GM12878 (cell line): ENCODE measurements around the gene CHPT1. TPM values are rescaled to one million over a fixed set of nuclear protein-coding genes. Genes with fewer than 3 reads are reported as not detected.

ENCODE experiments used
- ATAC-seq: fragments of 200-7000 bp; cut with Tn5 transposase; 3 replicates; pipeline ENCODE4 v1.9.1; 2020; ENCODE audit warnings: mild to moderate bottlenecking, moderate library complexity
- BruUV-seq: library from RNA; stranded (reverse); fragments of 400-500 nt; replicated peaks from 2 replicates; lab custom pipeline; 2021; lab: Mats Ljungman, UMichigan
- CTCF ChIA-PET: fragments of 300-600 bp; sonication (Branson Sonifier 250); formaldehyde crosslinking; extraction: SDS; loops from one replicate; lab custom pipeline; 2021; ENCODE audit warnings: inconsistent platforms; lab: Yijun Ruan, JAX
- POLR2A ChIA-PET: fragments of 350-600 bp; formaldehyde crosslinking; extraction: SDS; loops from one replicate; lab custom pipeline; 2021; ENCODE audit warnings: inconsistent platforms; lab: Charles Lee
- RAD21 ChIA-PET: fragments of 300-600 bp; sonication (Branson Sonifier 250); formaldehyde crosslinking; loops from one replicate; lab custom pipeline; 2023; ENCODE audit warnings: antibody characterized with exemption; ENCODE audit not compliant: unreplicated experiment; lab: Charles Lee
- SMC1A ChIA-PET: fragments of 300-600 bp; sonication (Branson Sonifier 250); formaldehyde crosslinking; loops from one replicate; lab custom pipeline; 2023; ENCODE audit not compliant: unreplicated experiment, uncharacterized antibody; lab: Charles Lee
- DNase-seq: peaks from one replicate; pipeline ENCODE4 v3.0.0-alpha.2; 2011; ENCODE audit warnings: low read depth, low spot score
- FAIRE-seq: peaks from 3 replicates; lab custom pipeline; 2011; peaks lifted over from hg19 to GRCh38; lab: Jason Lieb, UNC
- H2AFZ ChIP-seq: 2 replicates; pipeline ENCODE4 v1.6.0; 2011; ENCODE audit warnings: low read depth, low read length, control low read depth; ENCODE audit not compliant: control insufficient read depth
- H3K27ac ChIP-seq: 2 replicates; pipeline ENCODE4 v1.5.1; 2011; ENCODE audit warnings: control low read depth; ENCODE audit not compliant: control insufficient read depth, insufficient read depth
- H3K27me3 ChIP-seq, 2 experiments: replicated peaks in 1 of 2; 2 replicates each; pipeline versions ENCODE4 v1.6.0 to v1.6.1; 2011; ENCODE audit warnings: low read length in 1 of 2; ENCODE audit not compliant: control insufficient read depth in 2 of 2, insufficient read depth in 2 of 2
- H3K36me3 ChIP-seq, 2 experiments: 2 replicates each; pipeline ENCODE4 v1.5.1; 2011; ENCODE audit warnings: low read length in 1 of 2; ENCODE audit not compliant: control insufficient read depth in 2 of 2, insufficient read depth in 2 of 2
- H3K4me1 ChIP-seq: 2 replicates; pipeline ENCODE4 v1.6.1; 2011; ENCODE audit warnings: mild to moderate bottlenecking, low read length, moderate library complexity, mixed read lengths; ENCODE audit not compliant: control insufficient read depth, insufficient read depth
- H3K4me2 ChIP-seq: 2 replicates; pipeline ENCODE4 v1.6.0; 2011; ENCODE audit warnings: control low read depth; ENCODE audit not compliant: control insufficient read depth, insufficient read depth
- H3K4me3 ChIP-seq: fragments of 200-600 bp; sonication (generic); 2 replicates; pipeline ENCODE4 v1.5.1; 2016
- H3K79me2 ChIP-seq: 2 replicates; pipeline ENCODE4 v1.6.0; 2011; ENCODE audit warnings: low read length; ENCODE audit not compliant: control insufficient read depth, insufficient read depth
- H3K9ac ChIP-seq: 2 replicates; pipeline ENCODE4 v1.8.0; 2011; ENCODE audit warnings: low read length, control low read depth, mixed read lengths; ENCODE audit not compliant: control insufficient read depth, insufficient read depth
- H3K9me3 ChIP-seq: replicated peaks from 3 replicates; pipeline ENCODE4 v1.5.1; 2011; ENCODE audit warnings: mild to moderate bottlenecking, low read length; ENCODE audit not compliant: control insufficient read depth, insufficient read depth
- H4K20me1 ChIP-seq: 2 replicates; pipeline ENCODE4 v1.6.0; 2011; ENCODE audit not compliant: control insufficient read depth, insufficient read depth
- ASH2L ChIP-seq: fragments of 300-600, 200-600 bp; sonication (generic); IDR thresholded peaks from 2 replicates; pipeline ENCODE4 v1.6.1; 2017; ENCODE audit warnings: low read depth, mild to moderate bottlenecking, borderline replicate concordance
- BCL11A ChIP-seq: IDR thresholded peaks from 2 replicates; pipeline ENCODE4 v1.6.1; 2011; ENCODE audit warnings: low read depth, low read length
- CBX5 ChIP-seq: sonication (generic); IDR thresholded peaks from 2 replicates; pipeline ENCODE4 v1.6.1; 2016; ENCODE audit warnings: low read depth, moderate library complexity, mild to moderate bottlenecking, inconsistent platforms
- CEBPB ChIP-seq, 2 experiments: fragments of 150-350 bp in 1 of 2; IDR thresholded peaks; 2 replicates each; pipeline ENCODE4 v1.6.1; 2012 to 2014; ENCODE audit warnings: low read depth in 2 of 2, low read length in 2 of 2, borderline replicate concordance in 1 of 2, inconsistent platforms in 1 of 2
- ETV6 ChIP-seq, 2 experiments: fragments of 450-650 bp in 1 of 2; IDR thresholded peaks in 1 of 2; conservative IDR thresholded peaks in 1 of 2; 2 replicates each; pipeline ENCODE4 v1.6.1; 2014; ENCODE audit warnings: antibody characterized with exemption in 1 of 2, borderline replicate concordance in 1 of 2, low read depth in 1 of 2, mild to moderate bottlenecking in 1 of 2, moderate library complexity in 1 of 2
- GATAD2B ChIP-seq: fragments of 450-650 bp; conservative IDR thresholded peaks from 2 replicates; pipeline ENCODE4 v1.6.1; 2017; ENCODE audit warnings: low read depth, mild to moderate bottlenecking, moderate library complexity
- KLF5 ChIP-seq: fragments of 450-650 bp; IDR thresholded peaks from 2 replicates; pipeline ENCODE4 v1.6.1; 2014; ENCODE audit warnings: mild to moderate bottlenecking; ENCODE audit not compliant: partially characterized antibody
- NRF1 ChIP-seq: conservative IDR thresholded peaks from 2 replicates; pipeline ENCODE4 v1.6.1; 2011; ENCODE audit warnings: mild to moderate bottlenecking, low read depth, low read length, improper control_type of control experiment
- SMAD1 ChIP-seq: fragments of 450-650 bp; IDR thresholded peaks from 2 replicates; pipeline ENCODE4 v1.6.1; 2018; ENCODE audit warnings: mild to moderate bottlenecking, low read depth; ENCODE audit not compliant: partially characterized antibody
- STAT1 ChIP-seq: fragments of 450-650 bp; conservative IDR thresholded peaks from 2 replicates; pipeline ENCODE4 v1.6.1; 2014; ENCODE audit warnings: antibody characterized with exemption, mild to moderate bottlenecking
- TCF3 ChIP-seq: IDR thresholded peaks from 2 replicates; pipeline ENCODE4 v1.6.1; 2012; ENCODE audit warnings: low read depth, mild to moderate bottlenecking, low read length, borderline replicate concordance; ENCODE audit not compliant: insufficient read depth
- TCF7 ChIP-seq: IDR thresholded peaks from 2 replicates; pipeline ENCODE4 v1.6.1; 2014; ENCODE audit warnings: antibody characterized with exemption, borderline replicate concordance
- USF1 ChIP-seq: IDR thresholded peaks from 2 replicates; pipeline ENCODE4 v1.6.1; 2011; ENCODE audit warnings: borderline replicate concordance, low read depth, mild to moderate bottlenecking, moderate library complexity, mixed read lengths, low read length; ENCODE audit not compliant: insufficient read depth; ENCODE audit errors: extremely low read length
- ZBTB4 ChIP-seq: fragments of 450-650 bp; formaldehyde crosslinking; IDR thresholded peaks from 2 replicates; pipeline ENCODE4 v1.4.0; 2022; ENCODE audit warnings: mild to moderate bottlenecking, moderate library complexity
- ZNF384 ChIP-seq: IDR thresholded peaks from 2 replicates; pipeline ENCODE4 v1.6.1; 2012; ENCODE audit warnings: low read depth, mild to moderate bottlenecking, low read length, improper control_type of control experiment, borderline replicate concordance
- WGBS: methylation state at CpG from one replicate; pipeline ENCODE4 v1.1.6; 2016; ENCODE audit warnings: low lambda C conversion rate; ENCODE audit not compliant: insufficient replicate concordance, insufficient coverage; ENCODE audit errors: missing lambda C conversion rate; 5-methylcytosine and 5-hydroxymethylcytosine counted together
- in situ Hi-C: fragments of 300-500 bp; cut with MboI; formaldehyde crosslinking; loops from 9 replicates; pipeline ENCODE4 v1.14.3; 2018; ENCODE audit warnings: mixed read lengths
- intact Hi-C: fragments of 100-400 bp; cut with micrococcal nuclease; formaldehyde crosslinking; loops from one replicate; pipeline ENCODE4 v1.14.2; 2022; ENCODE audit not compliant: unreplicated experiment
- polyA plus RNA-seq, 11 experiments: library from polyadenylated mRNA; depleted of rRNA in 4 of 11; unstranded in 6 of 11; stranded (reverse) in 5 of 11; fragments of >200 nt; fragmentation: Nextera tagmentation in 4 of 11; fragmentation: Illumina TruSeq in 1 of 11; extraction: Ambion mirVana in 4 of 11; extraction: Trizol in 1 of 11; gene quantifications; 1 replicate in 1 of 11; 2 replicates in 10 of 11; pipeline versions ENCODE4 v1.2.1 to v1.2.3, GENCODE V29; 2011 to 2016; ENCODE audit warnings: inconsistent platforms in 2 of 11, missing spikeins in 2 of 11, low read depth in 1 of 11
- total RNA-seq, 4 experiments: library from RNA; depleted of rRNA in 3 of 4; stranded (reverse); fragments of >200 nt in 3 of 4; fragmentation: Illumina TruSeq in 1 of 4; extraction: Trizol in 1 of 4; gene quantifications; 2 replicates each; pipeline versions ENCODE4 v1.2.1 to v1.2.3, GENCODE V29; 2013 to 2021

The CHPT1 gene
- total and polyA plus RNA-seq, 10 of the 15 experiments (the other 5 are each of a cell fraction or from before 2014, with no cell fraction given): 0.85 to 10.2 (median 3.9) TPM

GRCh38 chr12:101653030-101653429 is 44.4 kb upstream of the CHPT1 start (continued):
- TF ChIP-seq GATAD2B (no peak), SMAD1 (no peak), STAT1 (no peak), CBX5 (no peak), NRF1 (no peak), ZBTB4 (CRISPR knock-in tag) (no peak), USF1 (no peak), ZNF384 (no peak), ASH2L (no peak), BCL11A (no peak)

GRCh38 chr12:101653503-101653902 is 43.9 kb upstream of the CHPT1 start:
- no peak overlapping the region for H2AFZ ChIP-seq
- ChIA-PET POLR2A (no interaction called here), SMC1A (no interaction called here), RAD21 (no interaction called here), CTCF (no interaction called here)
- no peaks in the 10 kb centered on the region for H4K20me1 ChIP-seq
- no peaks in the 10 kb centered on the region for H3K79me2 ChIP-seq
- BruUV-seq: no TSS peak
- no peaks in the 10 kb centered on the region for H3K4me1 ChIP-seq
- no peak for FAIRE-seq
- no peak overlapping the region for H3K4me2 ChIP-seq
- H3K9me3 ChIP-seq: no peaks in the 10 kb centered on the region; the same call in 2 of the 3 replicates
- H3K9ac ChIP-seq: no peak overlapping the region
- in situ Hi-C loops (no loop called here), intact Hi-C loops (no loop called here)
- WGBS: 26% methylated on average over 3 of the region's 3 CpGs
- DNase-seq: no peak
- H3K27me3 ChIP-seq: no peaks in the 10 kb centered on the region
- no peak overlapping the region for H3K27ac ChIP-seq
- no peak for TF ChIP-seq CEBPB (IDR thresholded peaks at IDR 0.05; ENCODE audit: borderline replicate concordance in 1 of 2, low read depth in 2 of 2, low read length in 2 of 2)
- no peak for TF ChIP-seq KLF5
- no peak for TF ChIP-seq TCF7
- no peak for TF ChIP-seq TCF3
- TF ChIP-seq ETV6 (conservative IDR thresholded peaks at IDR 0.05 in 1 of 2, IDR thresholded peaks at IDR 0.05 in 1 of 2; ENCODE audit: borderline replicate concordance in 1 of 2, low read depth in 1 of 2): no peak
- no peak overlapping the region for H3K4me3 ChIP-seq
- no peaks in the 10 kb centered on the region for H3K36me3 ChIP-seq
- no peak for ATAC-seq
